ENCODE results near the gene SYTL3. TPM values are rescaled to one million over a fixed set of nuclear protein-coding genes. Genes with fewer than 3 reads are reported as not detected.

SYTL3 gene
- polyA plus RNA-seq, 1 of the 3 experiments (the other 2 are of a cell fraction), result 2.3 TPM

- H3K4me2 ChIP-seq, result no peak overlapping the region
- H3F3A ChIP-seq (replicated peaks; ENCODE audit: insufficient read depth), result peaks cover 46% of the 10 kb centered on the region
- peaks cover 24% of the 10 kb centered on the region for H4K20me1 ChIP-seq (ENCODE audit: insufficient read depth)
- no peak overlapping the region for H3K9ac ChIP-seq
- H2AFZ ChIP-seq (ENCODE audit: low read depth), result no peak overlapping the region
- H3K4me3 ChIP-seq (ENCODE audit: low read depth in 2 of 2, low read length in 1 of 2), result no peak overlapping the region
- H3K36me3 ChIP-seq (replicated peaks in 1 of 2; ENCODE audit: control insufficient read depth in 1 of 2, insufficient read depth in 2 of 2, low read length in 1 of 2), result peaks cover 45 to 60% of the 10 kb centered on the region in 2 experiments
- no peaks in the 10 kb centered on the region for H3K27me3 ChIP-seq (ENCODE audit: insufficient read depth)
- no peaks in the 10 kb centered on the region for H3K9me2 ChIP-seq
- H3K27ac ChIP-seq (ENCODE audit: low read depth in 2 of 2, low read length in 1 of 2), result peak overlapping the region; percentile 56 to 79
- no peak for TF ChIP-seq RFX5 (IDR thresholded peaks at IDR 0.05; ENCODE audit: low read length)
- no peak for TF ChIP-seq TAF1 (IDR thresholded peaks at IDR 0.05; ENCODE audit: borderline replicate concordance, low read depth, low read length)
- no peak for TF ChIP-seq SMC3 (IDR thresholded peaks at IDR 0.05; ENCODE audit: low read depth, low read length)
- TF ChIP-seq, protein P1, sequence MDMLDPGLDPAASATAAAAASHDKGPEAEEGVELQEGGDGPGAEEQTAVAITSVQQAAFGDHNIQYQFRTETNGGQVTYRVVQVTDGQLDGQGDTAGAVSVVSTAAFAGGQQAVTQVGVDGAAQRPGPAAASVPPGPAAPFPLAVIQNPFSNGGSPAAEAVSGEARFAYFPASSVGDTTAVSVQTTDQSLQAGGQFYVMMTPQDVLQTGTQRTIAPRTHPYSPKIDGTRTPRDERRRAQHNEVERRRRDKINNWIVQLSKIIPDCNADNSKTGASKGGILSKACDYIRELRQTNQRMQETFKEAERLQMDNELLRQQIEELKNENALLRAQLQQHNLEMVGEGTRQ (IDR thresholded peaks at IDR 0.05; ENCODE audit: borderline replicate concordance, low read depth, low read length), result no peak
- no peak for TF ChIP-seq TCF12 (IDR thresholded peaks at IDR 0.05)
- no peak for TF ChIP-seq TEAD4 (IDR thresholded peaks at IDR 0.05; ENCODE audit: borderline replicate concordance, insufficient read depth)
- TF ChIP-seq USF1 (IDR thresholded peaks at IDR 0.05; ENCODE audit: borderline replicate concordance, low read depth), result no peak
- no peak for TF ChIP-seq EP300 (IDR thresholded peaks at IDR 0.05; ENCODE audit: borderline replicate concordance in 1 of 2, low read depth in 1 of 2, low read length in 1 of 2)
- no peak for TF ChIP-seq FOXM1 (IDR thresholded peaks at IDR 0.05; ENCODE audit: low read depth)
- TF ChIP-seq, protein P2, sequence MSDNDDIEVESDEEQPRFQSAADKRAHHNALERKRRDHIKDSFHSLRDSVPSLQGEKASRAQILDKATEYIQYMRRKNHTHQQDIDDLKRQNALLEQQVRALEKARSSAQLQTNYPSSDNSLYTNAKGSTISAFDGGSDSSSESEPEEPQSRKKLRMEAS (IDR thresholded peaks at IDR 0.05; ENCODE audit: low read depth), result no peak
- TF ChIP-seq EZH2phosphoT487 (IDR thresholded peaks at IDR 0.05; ENCODE audit: borderline replicate concordance, low read depth), result no peak
- TF ChIP-seq IRF3 (IDR thresholded peaks at IDR 0.05; ENCODE audit: low read depth, low read length), result no peak
- no peak for TF ChIP-seq RAD21 (IDR thresholded peaks at IDR 0.05; ENCODE audit: low read length)
- TF ChIP-seq ZBTB33 (IDR thresholded peaks at IDR 0.05; ENCODE audit: borderline replicate concordance, low read depth), result no peak
- no peak for TF ChIP-seq RCOR1 (IDR thresholded peaks at IDR 0.05; ENCODE audit: low read length)
- TF ChIP-seq REST (IDR thresholded peaks at IDR 0.05; ENCODE audit: low read depth, low read length), result no peak
- TF ChIP-seq YY1 (IDR thresholded peaks at IDR 0.05; ENCODE audit: low read depth), result no peak
- TF ChIP-seq CHD2 (IDR thresholded peaks at IDR 0.05; ENCODE audit: low read length, partially characterized antibody), result no peak
- no peak for TF ChIP-seq PBX3 (IDR thresholded peaks at IDR 0.05)
- H3K9me3 ChIP-seq, result no peaks in the 10 kb centered on the region
- POLR2A ChIA-PET, result no interaction called here
- no peak for DNase-seq
- WGBS (ENCODE audit: low lambda C conversion rate), result 90% methylated on average over 7 of the region's 7 CpGs
- CTCF ChIA-PET, result interaction anchor here (0.7 to 0.9 kb wide), 2 partner anchors 116 to 415 kb away, joined by 3 to 4 read pairs; no protein-coding TSS in a partner anchor
- H3K79me2 ChIP-seq (ENCODE audit: insufficient read depth), result peaks cover 46% of the 10 kb centered on the region
- peaks cover 22 to 27% of the 10 kb centered on the region in 2 experiments; a peak in 3 of 4 replicates for H3K4me1 ChIP-seq (ENCODE audit: control insufficient read depth in 1 of 2, insufficient read depth in 2 of 2, low read depth in 1 of 2, low read length in 1 of 2)
These were observed 14.3 kb upstream of the SYTL3 start for GRCh38 chr6:158635427-158636073.
